ENCODE data around the gene CATSPERE. TPM values are rescaled to one million over a fixed set of nuclear protein-coding genes. Genes with fewer than 3 reads are reported as not detected.
A peak's percentile ranks its signal among the peaks of the same experiment; 100 is the strongest.
"Not testable (repeated sequence)": the region's sequence is repeated elsewhere in the genome, so short reads cannot be mapped to it uniquely, and the experiment has no call there.

Gene CATSPERE
- total RNA-seq, 2 donors from 2014 or later: 0.33 to 0.42 TPM

DNA sequence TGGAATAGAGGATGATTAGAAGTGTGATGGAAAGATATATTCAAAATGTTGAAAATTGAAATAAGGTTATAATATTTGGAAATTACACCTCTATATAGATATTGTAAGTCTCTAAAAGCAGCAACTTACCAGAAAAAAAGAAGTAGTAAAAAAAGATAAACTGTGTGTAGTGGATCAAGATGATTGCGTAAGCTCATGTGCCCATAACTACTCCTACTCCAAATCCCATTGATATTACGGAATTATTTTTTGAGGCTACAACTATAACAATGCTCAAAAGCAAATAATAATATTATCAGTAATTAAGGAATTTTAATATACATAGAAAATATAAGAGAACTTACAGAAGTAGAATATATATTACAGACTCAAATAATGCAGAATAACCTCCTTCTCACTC lies 33.6 kb downstream of the CATSPERE start:
- Mint-ChIP-seq H3K9me3 (peaks cover 4% of the 10 kb centered on the region), H3K4me1 (peaks cover 11% of the 10 kb centered on the region), H3K27ac (no peak overlapping the region), H3K27me3 (ENCODE audit: insufficient read depth) (no peaks in the 10 kb centered on the region), H3K36me3 (ENCODE audit: low read depth) (no peaks in the 10 kb centered on the region), H3K4me3 (no peak overlapping the region)
- Histone ChIP-seq H3K27ac (ENCODE audit: low read depth, low read length) (no peak overlapping the region), H3K9ac (ENCODE audit: extremely low read depth, low read length, poor library complexity, severe bottlenecking) (no peak overlapping the region), H3K4me1 (ENCODE audit: control insufficient read depth, insufficient read depth, low read length) (no peaks in the 10 kb centered on the region), H3K36me3 (ENCODE audit: control insufficient read depth, insufficient read depth, low read length) (no peaks in the 10 kb centered on the region), H3K27me3 (ENCODE audit: control insufficient read depth, insufficient read depth, low read length, poor library complexity, severe bottlenecking) (no peaks in the 10 kb centered on the region), H3K9me3 (ENCODE audit: control insufficient read depth, low read length) (no peaks in the 10 kb centered on the region), H3K4me3 (ENCODE audit: low read length) (no peak overlapping the region)
- 100% methylated on average over 1 of the region's 2 CpGs; no CpG with 5 or more reads in 1 of the 2 experiments for WGBS, 2 experiments (ENCODE audit: insufficient coverage in 1 of 2, insufficient read length in 1 of 2)
- TF ChIP-seq, protein P1, sequence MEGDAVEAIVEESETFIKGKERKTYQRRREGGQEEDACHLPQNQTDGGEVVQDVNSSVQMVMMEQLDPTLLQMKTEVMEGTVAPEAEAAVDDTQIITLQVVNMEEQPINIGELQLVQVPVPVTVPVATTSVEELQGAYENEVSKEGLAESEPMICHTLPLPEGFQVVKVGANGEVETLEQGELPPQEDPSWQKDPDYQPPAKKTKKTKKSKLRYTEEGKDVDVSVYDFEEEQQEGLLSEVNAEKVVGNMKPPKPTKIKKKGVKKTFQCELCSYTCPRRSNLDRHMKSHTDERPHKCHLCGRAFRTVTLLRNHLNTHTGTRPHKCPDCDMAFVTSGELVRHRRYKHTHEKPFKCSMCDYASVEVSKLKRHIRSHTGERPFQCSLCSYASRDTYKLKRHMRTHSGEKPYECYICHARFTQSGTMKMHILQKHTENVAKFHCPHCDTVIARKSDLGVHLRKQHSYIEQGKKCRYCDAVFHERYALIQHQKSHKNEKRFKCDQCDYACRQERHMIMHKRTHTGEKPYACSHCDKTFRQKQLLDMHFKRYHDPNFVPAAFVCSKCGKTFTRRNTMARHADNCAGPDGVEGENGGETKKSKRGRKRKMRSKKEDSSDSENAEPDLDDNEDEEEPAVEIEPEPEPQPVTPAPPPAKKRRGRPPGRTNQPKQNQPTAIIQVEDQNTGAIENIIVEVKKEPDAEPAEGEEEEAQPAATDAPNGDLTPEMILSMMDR (conservative IDR thresholded peaks at IDR 0.05): no peak
- DNase-seq: no peak

DNA sequence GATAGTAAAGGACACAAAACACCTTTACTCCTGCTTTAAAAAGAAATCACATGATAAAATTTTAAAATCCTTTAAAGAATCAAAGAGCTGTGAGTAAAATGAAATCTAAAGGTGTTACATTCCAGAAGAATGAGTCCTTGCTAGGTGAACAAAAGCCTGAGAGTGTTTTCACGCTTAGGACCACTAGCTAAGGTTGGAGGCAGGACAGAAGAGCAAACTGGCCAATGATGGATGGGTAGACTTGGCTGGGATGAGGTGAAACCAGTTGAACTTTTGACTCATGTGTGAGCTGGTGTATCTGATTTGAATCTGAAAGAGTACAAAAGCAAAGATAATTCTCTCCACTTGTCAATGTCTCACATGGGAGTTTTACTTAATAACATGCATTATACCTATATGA lies 35.1 kb downstream of the CATSPERE start:
- no peaks in the 10 kb centered on the region for H3K9me3 ChIP-seq (ENCODE audit: control insufficient read depth, low read length)
- no peak overlapping the region for H3K27ac ChIP-seq (ENCODE audit: low read depth, low read length)
- 49 to 50% methylated on average over 1 of the region's 1 CpG for WGBS, 2 experiments (ENCODE audit: insufficient coverage in 1 of 2, insufficient read length in 1 of 2)
- no peaks in the 10 kb centered on the region for H3K36me3 ChIP-seq (ENCODE audit: control insufficient read depth, insufficient read depth, low read length)
- H3K4me1 ChIP-seq (ENCODE audit: control insufficient read depth, insufficient read depth, low read length): no peaks in the 10 kb centered on the region
- H3K27ac Mint-ChIP-seq: no peak overlapping the region
- H3K9me3 Mint-ChIP-seq: peaks cover 18% of the 10 kb centered on the region
- H3K4me3 ChIP-seq (ENCODE audit: low read length): no peak overlapping the region
- TF ChIP-seq, protein P1 (conservative IDR thresholded peaks at IDR 0.05): no peak
- H3K4me1 Mint-ChIP-seq: peaks cover 11% of the 10 kb centered on the region
- H3K27me3 ChIP-seq (ENCODE audit: control insufficient read depth, insufficient read depth, low read length, poor library complexity, severe bottlenecking): no peaks in the 10 kb centered on the region
- no peaks in the 10 kb centered on the region for H3K27me3 Mint-ChIP-seq (ENCODE audit: insufficient read depth)
- H3K36me3 Mint-ChIP-seq (ENCODE audit: low read depth): no peaks in the 10 kb centered on the region
- peak; percentile 77 for DNase-seq
- no peak overlapping the region for H3K9ac ChIP-seq (ENCODE audit: extremely low read depth, low read length, poor library complexity, severe bottlenecking)
- no peak overlapping the region for H3K4me3 Mint-ChIP-seq

DNA sequence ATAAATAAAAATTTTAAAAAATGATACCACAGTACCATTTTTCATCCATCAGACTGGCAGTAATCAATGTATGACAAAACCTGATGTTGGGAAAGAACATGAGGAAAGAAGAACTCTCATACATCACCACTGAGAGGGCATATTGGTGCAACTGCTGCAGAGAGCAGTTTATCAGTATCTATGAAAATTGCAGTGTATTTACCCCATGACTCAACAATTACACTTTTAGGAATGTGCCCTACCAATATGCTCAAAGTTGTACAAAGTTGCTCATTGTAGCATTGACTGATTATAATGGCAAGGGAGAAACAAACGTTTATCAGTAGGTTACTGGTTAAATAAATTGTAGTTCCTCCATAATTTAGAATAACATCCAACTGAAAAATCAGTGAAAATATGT lies 36.7 kb downstream of the CATSPERE start:
- H3K9me3 Mint-ChIP-seq: peaks cover 18% of the 10 kb centered on the region
- H3K4me3 Mint-ChIP-seq: no peak overlapping the region
- H3K9me3 ChIP-seq (ENCODE audit: control insufficient read depth, low read length): no peaks in the 10 kb centered on the region
- H3K27ac Mint-ChIP-seq: no peak overlapping the region
- H3K27me3 ChIP-seq (ENCODE audit: control insufficient read depth, insufficient read depth, low read length, poor library complexity, severe bottlenecking): no peaks in the 10 kb centered on the region
- H3K9ac ChIP-seq (ENCODE audit: extremely low read depth, low read length, poor library complexity, severe bottlenecking): no peak overlapping the region
- H3K4me1 ChIP-seq (ENCODE audit: control insufficient read depth, insufficient read depth, low read length): no peaks in the 10 kb centered on the region
- 80% methylated on average over 1 of the region's 1 CpG; no CpG with 5 or more reads in 1 of the 2 experiments for WGBS, 2 experiments (ENCODE audit: insufficient coverage in 1 of 2, insufficient read length in 1 of 2)
- TF ChIP-seq, protein P1 (conservative IDR thresholded peaks at IDR 0.05): no peak
- no peak overlapping the region for H3K4me3 ChIP-seq (ENCODE audit: low read length)
- H3K27ac ChIP-seq (ENCODE audit: low read depth, low read length): no peak overlapping the region
- no peak for DNase-seq
- peaks cover 11% of the 10 kb centered on the region for H3K4me1 Mint-ChIP-seq
- H3K36me3 Mint-ChIP-seq (ENCODE audit: low read depth): no peaks in the 10 kb centered on the region
- no peaks in the 10 kb centered on the region for H3K27me3 Mint-ChIP-seq (ENCODE audit: insufficient read depth)
- H3K36me3 ChIP-seq (ENCODE audit: control insufficient read depth, insufficient read depth, low read length): no peaks in the 10 kb centered on the region

DNA sequence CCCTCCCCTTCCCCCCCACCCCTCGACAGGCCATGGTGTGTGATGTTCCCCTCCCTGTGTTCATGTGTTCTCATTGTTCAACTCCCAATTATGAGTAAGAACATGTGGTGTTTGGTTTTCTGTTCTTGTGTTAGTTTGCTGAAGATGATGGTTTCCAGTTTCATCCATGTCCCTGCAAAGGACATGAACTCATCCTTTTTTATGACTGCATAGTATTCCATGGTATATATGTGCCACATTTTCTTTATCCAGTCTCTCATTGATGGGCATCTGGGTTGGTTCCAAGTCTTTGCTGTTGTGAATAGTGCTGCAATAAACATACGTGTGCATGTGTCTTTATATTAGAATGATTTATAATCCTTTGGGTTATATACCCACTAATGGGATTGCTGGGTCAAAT lies 38.4 kb downstream of the CATSPERE start:
- H3K9ac ChIP-seq (ENCODE audit: extremely low read depth, low read length, poor library complexity, severe bottlenecking); DNase-seq; H3K36me3 ChIP-seq (ENCODE audit: control insufficient read depth, insufficient read depth, low read length); H3K4me1 ChIP-seq (ENCODE audit: control insufficient read depth, insufficient read depth, low read length); H3K27me3 ChIP-seq (ENCODE audit: control insufficient read depth, insufficient read depth, low read length, poor library complexity, severe bottlenecking); H3K27ac Mint-ChIP-seq; H3K27ac ChIP-seq (ENCODE audit: low read depth, low read length); H3K4me3 ChIP-seq (ENCODE audit: low read length); H3K9me3 ChIP-seq (ENCODE audit: control insufficient read depth, low read length); H3K36me3 Mint-ChIP-seq (ENCODE audit: low read depth); H3K4me3 Mint-ChIP-seq; H3K27me3 Mint-ChIP-seq (ENCODE audit: insufficient read depth): not testable (repeated sequence)
- Mint-ChIP-seq H3K9me3 (peaks cover 18% of the 10 kb centered on the region), H3K4me1 (peaks cover 11% of the 10 kb centered on the region)
- WGBS, 2 experiments (ENCODE audit: insufficient coverage in 1 of 2, insufficient read length in 1 of 2): 91 to 100% methylated on average over 1 of the region's 2 CpGs

DNA sequence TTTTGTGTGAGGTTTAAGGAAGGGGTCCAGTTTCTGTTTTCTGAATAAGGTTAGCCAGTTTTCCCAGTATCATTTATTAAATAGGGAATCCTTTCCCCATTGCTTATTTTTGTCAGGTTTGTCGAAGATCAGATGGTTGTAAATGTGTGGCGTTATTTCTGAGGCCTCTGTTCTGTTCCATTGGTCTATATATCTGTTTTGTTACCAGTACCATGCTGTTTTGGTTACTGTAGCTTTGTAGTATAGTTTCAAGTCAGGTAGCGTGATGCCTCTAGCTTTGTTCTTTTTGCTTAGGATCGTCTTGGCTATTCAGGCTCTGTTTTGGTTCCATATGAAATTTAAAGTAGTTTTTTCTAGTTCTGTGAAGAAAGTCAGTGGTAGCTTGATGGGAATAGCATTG lies 39.4 kb downstream of the CATSPERE start:
- H3K9me3 ChIP-seq (ENCODE audit: control insufficient read depth, low read length); H3K27me3 Mint-ChIP-seq (ENCODE audit: insufficient read depth); H3K27ac Mint-ChIP-seq; H3K27ac ChIP-seq (ENCODE audit: low read depth, low read length); H3K4me3 ChIP-seq (ENCODE audit: low read length); H3K36me3 ChIP-seq (ENCODE audit: control insufficient read depth, insufficient read depth, low read length); DNase-seq; H3K4me1 ChIP-seq (ENCODE audit: control insufficient read depth, insufficient read depth, low read length); H3K27me3 ChIP-seq (ENCODE audit: control insufficient read depth, insufficient read depth, low read length, poor library complexity, severe bottlenecking); H3K9ac ChIP-seq (ENCODE audit: extremely low read depth, low read length, poor library complexity, severe bottlenecking); H3K4me3 Mint-ChIP-seq; H3K36me3 Mint-ChIP-seq (ENCODE audit: low read depth): not testable (repeated sequence)
- H3K4me1 Mint-ChIP-seq: peaks cover 11% of the 10 kb centered on the region
- H3K9me3 Mint-ChIP-seq: peaks cover 18% of the 10 kb centered on the region
- 87 to 100% methylated on average over 1 to 4 of the region's 4 CpGs for WGBS, 2 experiments (ENCODE audit: insufficient coverage in 1 of 2, insufficient read length in 1 of 2)
